Fibroblast of mammary gland (primary cell): ENCODE measurements around the gene RMC1.

Experiments used
- DNase-seq: peaks from one replicate; pipeline ENCODE4 v3.0.0-alpha.2; 2010; ENCODE audit warnings: low read depth
- H3K4me3 ChIP-seq: 2 replicates; pipeline ENCODE4 v1.5.1; 2011; ENCODE audit warnings: low read depth, mild to moderate bottlenecking, low read length, moderate library complexity; ENCODE audit not compliant: control insufficient read depth
- TF ChIP-seq, protein P1 (sequence below): conservative IDR thresholded peaks from 2 replicates; pipeline ENCODE4 v1.5.1; 2011; ENCODE audit warnings: low read depth, low read length, inconsistent platforms; ENCODE audit not compliant: control insufficient read depth, insufficient read depth

RMC1 gene

DNA sequence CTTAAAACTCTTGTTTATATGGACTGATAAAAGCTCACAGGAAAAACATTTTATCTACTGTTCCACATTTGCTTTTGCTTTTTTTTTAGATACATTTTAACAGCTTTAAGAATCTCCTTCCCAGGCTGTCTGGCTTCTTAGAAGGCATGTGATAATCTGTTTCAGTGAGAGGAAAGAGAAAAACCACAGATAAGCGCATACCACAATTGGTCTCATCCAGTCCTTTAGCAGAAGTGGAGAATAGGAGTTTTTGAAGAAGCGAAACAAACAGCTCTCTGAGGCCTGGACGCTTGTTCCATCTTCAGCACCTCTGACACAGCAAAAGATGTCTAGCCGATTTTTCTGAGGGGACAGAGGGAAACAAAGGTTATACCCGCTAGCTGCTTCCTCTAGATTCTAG, 37.6 kb downstream of the RMC1 start:
- DNase-seq = no peak
- TF ChIP-seq, protein P1, sequence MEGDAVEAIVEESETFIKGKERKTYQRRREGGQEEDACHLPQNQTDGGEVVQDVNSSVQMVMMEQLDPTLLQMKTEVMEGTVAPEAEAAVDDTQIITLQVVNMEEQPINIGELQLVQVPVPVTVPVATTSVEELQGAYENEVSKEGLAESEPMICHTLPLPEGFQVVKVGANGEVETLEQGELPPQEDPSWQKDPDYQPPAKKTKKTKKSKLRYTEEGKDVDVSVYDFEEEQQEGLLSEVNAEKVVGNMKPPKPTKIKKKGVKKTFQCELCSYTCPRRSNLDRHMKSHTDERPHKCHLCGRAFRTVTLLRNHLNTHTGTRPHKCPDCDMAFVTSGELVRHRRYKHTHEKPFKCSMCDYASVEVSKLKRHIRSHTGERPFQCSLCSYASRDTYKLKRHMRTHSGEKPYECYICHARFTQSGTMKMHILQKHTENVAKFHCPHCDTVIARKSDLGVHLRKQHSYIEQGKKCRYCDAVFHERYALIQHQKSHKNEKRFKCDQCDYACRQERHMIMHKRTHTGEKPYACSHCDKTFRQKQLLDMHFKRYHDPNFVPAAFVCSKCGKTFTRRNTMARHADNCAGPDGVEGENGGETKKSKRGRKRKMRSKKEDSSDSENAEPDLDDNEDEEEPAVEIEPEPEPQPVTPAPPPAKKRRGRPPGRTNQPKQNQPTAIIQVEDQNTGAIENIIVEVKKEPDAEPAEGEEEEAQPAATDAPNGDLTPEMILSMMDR = no peak
- no peak overlapping the region for H3K4me3 ChIP-seq

DNA sequence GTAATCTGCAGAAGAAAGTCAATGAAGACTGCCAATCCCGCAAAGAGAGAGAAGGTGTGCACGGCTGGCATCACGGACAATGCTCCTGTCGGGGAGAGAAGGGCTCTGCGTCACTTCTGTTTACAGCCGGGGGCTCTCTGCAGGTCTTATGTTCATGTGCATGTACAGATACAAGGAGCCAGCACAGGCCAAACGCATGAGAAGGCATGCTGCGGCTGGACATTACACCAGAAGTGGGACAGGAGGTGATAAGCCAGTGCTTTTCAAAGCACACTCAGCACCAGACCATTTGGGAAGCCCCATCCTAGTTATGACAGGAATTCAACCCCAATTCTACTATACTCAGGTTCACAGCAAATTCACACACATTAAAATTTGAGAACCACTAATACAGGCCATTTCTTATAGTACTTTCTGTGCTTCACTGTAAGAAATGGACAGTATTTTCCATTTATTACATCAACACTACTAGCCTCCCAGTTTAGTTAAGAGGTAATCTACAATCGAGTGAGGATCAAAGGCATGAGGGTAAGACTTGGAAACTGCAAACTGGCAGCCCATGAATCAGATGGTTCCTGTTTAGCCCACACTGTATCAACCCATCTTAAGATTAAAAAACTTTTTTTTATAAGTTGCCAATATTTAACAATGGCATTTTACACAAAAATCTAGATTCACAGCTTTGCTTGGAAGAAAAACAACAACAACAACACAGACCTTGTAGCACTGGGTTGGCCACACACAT, 38.2 kb downstream of the RMC1 start:
- DNase-seq = no peak
- no peak overlapping the region for H3K4me3 ChIP-seq
- TF ChIP-seq, protein P1 = no peak

DNA sequence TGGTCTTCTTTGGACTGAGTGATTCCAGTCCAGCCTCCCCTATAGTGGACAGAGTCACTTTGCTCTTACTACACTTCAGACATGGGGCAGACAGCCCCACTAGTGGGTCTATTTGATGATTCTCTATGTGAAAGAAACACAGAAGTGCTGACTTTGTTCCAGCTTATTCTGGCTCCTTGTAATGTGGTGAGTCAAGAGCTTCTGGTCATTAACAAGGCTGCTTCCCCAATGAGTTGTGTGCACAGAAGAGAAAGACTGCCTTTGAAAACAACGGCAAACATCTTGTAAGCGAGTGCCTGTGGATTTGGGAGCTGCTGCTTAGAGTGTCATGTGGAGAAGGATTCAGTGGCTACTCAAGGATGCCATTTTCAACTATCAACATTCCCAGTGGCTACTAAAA, 39.1 kb downstream of the RMC1 start:
- H3K4me3 ChIP-seq = no peak overlapping the region
- TF ChIP-seq, protein P1 = no peak
- DNase-seq = no peak

DNA sequence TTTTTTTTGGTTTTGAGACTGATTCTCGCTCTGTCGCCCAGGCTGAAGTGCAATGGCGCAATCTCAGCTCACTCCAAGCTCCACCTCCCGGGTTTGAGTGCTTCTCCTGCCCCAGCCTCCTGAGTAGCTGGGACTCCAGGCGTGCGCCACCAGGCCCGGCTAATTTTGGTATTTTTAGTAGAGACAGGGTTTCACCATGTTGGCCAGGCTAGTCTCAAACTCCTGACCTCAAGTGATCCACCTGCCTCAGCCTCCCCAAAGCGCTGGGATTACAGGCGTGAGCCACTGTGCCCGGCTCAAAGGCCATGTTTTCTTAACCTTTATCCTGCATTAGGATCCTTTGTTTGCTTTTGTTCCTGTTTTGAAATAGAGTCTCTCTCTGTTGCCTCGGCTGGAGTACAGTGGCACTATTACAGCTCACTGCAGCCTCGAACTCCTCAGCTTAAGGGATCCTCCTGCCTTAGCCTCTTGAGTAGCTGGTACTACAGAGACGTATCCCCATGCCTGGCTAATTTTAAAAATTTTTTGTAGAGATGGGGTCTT, 42.0 kb downstream of the RMC1 start:
- TF ChIP-seq, protein P1 = no peak
- no peak overlapping the region for H3K4me3 ChIP-seq
- DNase-seq = no peak

DNA sequence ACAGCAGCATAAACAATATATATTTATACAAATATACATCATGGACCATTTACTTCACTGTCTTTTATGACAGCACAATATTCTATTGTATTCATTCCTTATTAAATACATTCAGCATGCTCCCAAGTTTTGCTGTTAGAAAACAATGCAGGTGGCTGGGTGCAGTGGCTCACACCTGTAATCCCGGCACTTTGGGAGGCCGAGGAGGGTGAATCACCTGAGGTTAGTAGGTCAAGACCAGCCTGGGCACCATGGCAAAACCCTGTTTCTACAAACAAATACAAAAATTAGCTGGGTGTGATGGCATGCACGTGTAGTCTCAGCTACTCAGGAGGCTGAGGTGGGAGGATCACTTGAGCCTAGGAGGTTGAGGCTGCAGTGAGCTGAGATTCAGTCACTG, 44.0 kb downstream of the RMC1 start:
- DNase-seq = no peak
- TF ChIP-seq, protein P1 = no peak
- H3K4me3 ChIP-seq = no peak overlapping the region

DNA sequence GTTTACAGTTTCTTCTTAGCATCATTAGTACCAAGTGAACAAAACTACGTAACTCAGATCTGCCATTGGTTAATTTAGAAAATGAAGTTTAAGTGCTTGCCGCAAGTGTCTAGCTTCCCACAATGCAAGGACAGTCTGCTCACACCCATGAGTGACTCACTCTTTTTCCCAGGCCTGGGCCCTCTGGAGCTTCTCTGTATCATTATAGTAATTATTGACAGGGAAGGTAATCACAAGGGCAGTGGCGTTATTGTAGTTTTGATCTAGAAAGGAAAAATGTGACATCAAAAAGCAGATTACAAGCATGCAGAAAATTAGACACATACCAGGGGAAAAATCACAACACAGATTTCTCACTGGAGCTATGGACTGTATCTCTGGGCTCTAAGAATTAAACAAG, 44.5 kb downstream of the RMC1 start:
- peak; percentile 43 for DNase-seq
- H3K4me3 ChIP-seq = no peak overlapping the region
- TF ChIP-seq, protein P1 = no peak

DNA sequence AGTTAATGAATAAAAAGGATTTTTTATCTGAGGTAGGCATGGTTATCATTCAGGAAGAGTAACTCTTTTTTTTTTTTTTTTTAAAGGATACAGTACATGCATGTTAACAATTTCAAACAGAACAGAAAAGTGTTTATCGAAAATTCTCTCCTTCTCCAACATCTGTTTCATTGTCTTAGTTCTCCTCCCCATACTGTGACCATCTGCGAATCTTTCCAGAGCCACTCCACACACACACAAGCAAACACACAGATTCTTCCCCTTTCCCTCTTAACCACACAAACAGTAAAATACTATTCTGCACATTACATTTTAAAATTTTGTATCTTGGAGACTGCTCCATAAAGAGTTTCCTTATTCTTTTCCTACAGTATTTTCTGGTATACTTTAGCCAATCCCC, 45.0 kb downstream of the RMC1 start:
- no peak for DNase-seq
- TF ChIP-seq, protein P1 = no peak

More for the DNA sequence above, 45.0 kb downstream of the RMC1 start:
- no peak overlapping the region for H3K4me3 ChIP-seq
